ENCODE results near the gene EFNA5.
"Not testable (repeated sequence)": the region's sequence is repeated elsewhere in the genome, so short reads cannot be mapped to it uniquely, and the experiment has no call there.

Gene EFNA5

GRCh38 chr5:107517185-107518033 lies 153.3 kb downstream of the EFNA5 start:
- DNase-seq (no peak), ATAC-seq (no peak)

GRCh38 chr5:107516452-107517184 lies 154.1 kb downstream of the EFNA5 start:
- no peak for ATAC-seq

GRCh38 chr5:107515521-107516080 lies 155.1 kb downstream of the EFNA5 start:
- DNase-seq (no peak), ATAC-seq (no peak)

More at GRCh38 chr5:107516452-107517184, 154.1 kb downstream of the EFNA5 start:
- DNase-seq: no peak

- DNase-seq: no peak
- ATAC-seq: no peak
Observed at GRCh38 chr5:107514305-107514704, 156.4 kb downstream of the EFNA5 start.

GRCh38 chr5:107513337-107514085 lies 157.2 kb downstream of the EFNA5 start:
- DNase-seq (no peak), ATAC-seq (no peak)

- no peak for DNase-seq
Observed at GRCh38 chr5:107512029-107512428, 158.7 kb downstream of the EFNA5 start.

GRCh38 chr5:107510125-107510524 lies 160.6 kb downstream of the EFNA5 start:
- ATAC-seq (no peak), DNase-seq (no peak)

More at GRCh38 chr5:107512029-107512428, 158.7 kb downstream of the EFNA5 start:
- no peak for ATAC-seq

- DNase-seq: no peak
- ATAC-seq: no peak
Observed at GRCh38 chr5:107508097-107508496, 162.6 kb downstream of the EFNA5 start.

GRCh38 chr5:107505763-107506534 lies 164.8 kb downstream of the EFNA5 start:
- DNase-seq (no peak), ATAC-seq (no peak)

- DNase-seq: no peak
- no peak for ATAC-seq
Observed at GRCh38 chr5:107504424-107504823, 166.3 kb downstream of the EFNA5 start.

GRCh38 chr5:107502676-107503060 lies 168.1 kb downstream of the EFNA5 start:
- DNase-seq (no peak), ATAC-seq (no peak)

GRCh38 chr5:107501965-107502675 lies 168.6 kb downstream of the EFNA5 start:
- ATAC-seq (no peak), DNase-seq (no peak)

- no peak for ATAC-seq
- no peak for DNase-seq
Observed at GRCh38 chr5:107500840-107501239, 169.9 kb downstream of the EFNA5 start.

- DNase-seq: no peak
- no peak for ATAC-seq
Observed at GRCh38 chr5:107500347-107500746, 170.4 kb downstream of the EFNA5 start.

GRCh38 chr5:107499776-107500175 lies 171.0 kb downstream of the EFNA5 start:
- ATAC-seq: no peak
- DNase-seq: no peak

- DNase-seq (no peak), ATAC-seq (no peak)
Observed at GRCh38 chr5:107499237-107499636, 171.5 kb downstream of the EFNA5 start.

GRCh38 chr5:107496466-107496865 lies 174.3 kb downstream of the EFNA5 start:
- ATAC-seq: no peak
- DNase-seq: no peak

- not testable (repeated sequence) for DNase-seq, ATAC-seq
Observed at GRCh38 chr5:107494129-107494528, 176.6 kb downstream of the EFNA5 start.

GRCh38 chr5:107487056-107487542 lies 183.6 kb downstream of the EFNA5 start:
- ATAC-seq: no peak
- DNase-seq: no peak

- DNase-seq (peak; percentile 48), ATAC-seq (peak; percentile 98)
Observed at GRCh38 chr5:107486489-107486888, 184.2 kb downstream of the EFNA5 start.

GRCh38 chr5:107485184-107485583 lies 185.6 kb downstream of the EFNA5 start:
- DNase-seq (no peak), ATAC-seq (no peak)
